Measurements from ENCODE around the gene SGK1.

SGK1 gene

DNA sequence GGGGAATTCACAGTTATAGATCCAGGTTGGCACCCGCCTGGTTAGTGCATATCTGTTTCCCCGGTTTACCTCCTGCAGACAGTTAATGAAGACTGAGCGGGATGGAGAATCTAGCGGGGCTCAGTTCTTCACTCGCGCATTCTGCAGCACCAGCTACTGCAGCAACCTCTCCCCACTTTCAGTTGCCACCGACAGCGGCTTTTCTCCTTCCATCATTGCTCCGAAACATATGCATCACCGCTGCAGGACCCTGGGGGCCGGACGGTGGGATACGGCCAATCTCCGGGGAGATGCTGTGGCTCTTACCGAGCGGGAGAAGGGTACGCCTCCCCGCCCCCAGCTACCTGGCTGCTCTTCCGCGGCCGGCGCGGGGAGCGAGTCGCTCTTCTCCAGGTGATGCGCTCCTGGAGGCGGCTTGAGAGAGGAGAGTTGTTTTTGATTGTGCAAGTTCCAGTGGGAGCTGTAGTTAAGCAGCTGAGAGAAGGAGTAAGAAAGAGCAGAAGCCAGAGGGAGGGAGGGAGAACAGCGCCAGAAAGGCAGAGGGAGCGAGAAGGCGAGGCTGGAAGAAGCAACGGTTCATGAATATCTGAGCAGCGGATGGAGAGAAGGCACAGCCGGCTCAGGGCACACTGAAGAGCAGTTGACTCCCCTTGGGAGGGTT is at the start of gene SGK1:
Gene SGK1 (minus strand): TSS at position 642 of the 661 bp plus-strand sequence. CDS start 652 bp downstream, outside the sequence.
- DNase-seq, result no peak

DNA sequence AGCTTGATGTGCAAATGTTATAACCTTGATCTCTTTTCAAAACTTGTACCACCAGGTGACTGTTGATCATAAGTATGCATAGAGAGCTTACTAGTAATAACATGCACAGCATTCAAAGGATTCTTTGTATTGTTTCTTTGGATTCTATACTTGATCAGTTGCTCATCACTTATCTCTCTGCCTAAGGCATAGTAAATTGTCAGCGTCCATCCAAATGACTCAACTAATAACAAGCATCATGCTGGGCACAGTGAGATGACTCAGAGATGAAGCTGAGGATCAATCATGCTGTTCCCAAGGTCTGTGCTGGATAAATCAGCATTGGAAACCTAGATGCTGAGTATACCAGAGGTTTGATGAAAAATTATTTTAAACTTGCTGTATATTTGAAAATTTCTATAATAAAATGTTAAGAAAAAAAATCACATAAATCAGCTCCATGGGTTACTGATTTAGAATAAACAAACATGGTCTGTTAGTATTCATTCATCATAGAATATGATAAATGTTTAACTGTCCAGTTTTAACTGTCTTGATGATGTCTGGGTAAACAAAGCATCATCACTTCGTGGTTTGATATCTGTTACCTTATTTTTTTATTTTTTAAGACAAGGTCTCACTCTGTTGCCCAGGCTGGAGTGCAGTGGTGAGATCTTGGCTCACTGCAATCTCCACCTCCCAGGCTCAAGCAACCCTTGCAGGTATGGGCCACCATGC is 45.6 kb upstream of the SGK1 start:
- DNase-seq, result no peak

DNA sequence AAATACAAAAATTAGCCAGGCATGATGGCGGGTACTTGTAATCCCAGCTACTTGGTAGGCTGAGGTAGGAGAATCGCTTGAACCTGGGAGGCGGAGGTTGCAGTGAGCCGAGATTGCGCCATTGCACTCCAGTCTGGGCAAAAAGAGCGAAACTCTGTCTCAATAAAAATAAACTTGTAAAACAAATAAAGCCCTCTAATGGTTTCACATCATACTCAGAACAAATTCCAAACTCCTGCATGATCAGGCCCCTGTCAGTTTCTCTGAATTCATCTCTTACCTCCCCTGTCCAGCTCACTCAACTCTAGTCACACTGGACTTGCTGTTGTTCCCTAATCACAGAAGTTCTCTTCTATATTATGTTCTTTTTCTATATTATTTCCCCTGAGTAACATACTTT is 43.1 kb upstream of the SGK1 start:
- DNase-seq, result no peak

DNA sequence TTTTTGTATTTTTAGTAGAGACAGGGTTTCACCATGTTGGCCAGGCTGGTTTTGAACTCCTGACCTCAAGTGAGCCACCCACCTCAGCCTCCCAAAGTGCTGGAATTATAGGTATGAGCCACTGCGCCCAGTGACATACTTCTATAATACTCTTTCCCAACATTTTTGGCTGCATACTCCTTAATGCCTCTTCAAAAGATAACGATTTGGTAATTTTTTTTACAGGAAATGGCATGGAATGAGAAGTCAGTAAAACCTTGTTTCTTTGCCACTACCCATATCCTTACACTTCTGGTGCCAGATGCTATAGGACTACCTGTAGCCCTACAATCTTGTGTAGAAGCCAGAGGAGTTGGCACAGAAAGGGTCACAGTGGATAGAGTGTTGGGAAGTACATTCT is 41.4 kb upstream of the SGK1 start:
- no peak for DNase-seq

DNA sequence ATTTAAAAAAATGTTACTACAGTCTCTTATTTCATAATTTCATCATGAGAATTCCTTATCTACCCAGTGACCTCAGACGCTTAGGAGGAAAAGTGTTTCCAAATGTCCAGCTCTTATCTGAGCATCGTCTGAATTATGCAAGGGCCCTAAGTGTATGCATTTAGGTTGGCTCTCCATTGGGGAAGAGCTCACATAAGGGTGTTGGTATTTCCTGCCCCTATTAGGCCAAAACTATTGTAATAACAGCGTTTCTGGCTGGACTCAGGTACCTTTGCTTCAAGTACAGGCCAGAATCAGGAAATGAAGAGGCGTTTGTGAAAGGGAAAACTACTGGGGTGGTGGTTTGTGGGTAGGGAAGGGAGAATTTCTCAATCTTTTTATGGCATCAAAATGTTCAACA is 40.4 kb upstream of the SGK1 start:
- DNase-seq, result no peak

DNA sequence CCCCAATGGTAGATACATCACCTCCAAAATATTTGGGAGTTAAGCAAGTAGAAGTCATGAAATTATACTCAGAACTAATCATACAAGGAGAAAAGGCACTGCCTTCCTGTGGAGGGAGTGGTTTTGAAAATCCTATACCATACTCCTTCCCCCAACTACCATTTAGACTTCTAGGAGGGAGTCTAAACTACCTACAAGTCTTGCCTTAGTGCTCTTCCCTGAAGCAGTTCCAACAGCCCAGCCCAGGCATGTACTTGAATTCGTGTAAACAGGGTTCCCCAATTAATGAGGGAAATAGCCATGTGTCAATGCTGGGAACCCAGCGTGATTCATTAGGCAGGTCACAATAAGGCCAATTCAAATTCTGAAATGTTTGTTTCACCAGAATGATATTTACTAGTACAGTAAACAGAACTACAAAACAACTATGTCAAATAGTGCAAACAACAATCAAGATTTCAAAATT is 39.1 kb upstream of the SGK1 start:
- no peak for DNase-seq

DNA sequence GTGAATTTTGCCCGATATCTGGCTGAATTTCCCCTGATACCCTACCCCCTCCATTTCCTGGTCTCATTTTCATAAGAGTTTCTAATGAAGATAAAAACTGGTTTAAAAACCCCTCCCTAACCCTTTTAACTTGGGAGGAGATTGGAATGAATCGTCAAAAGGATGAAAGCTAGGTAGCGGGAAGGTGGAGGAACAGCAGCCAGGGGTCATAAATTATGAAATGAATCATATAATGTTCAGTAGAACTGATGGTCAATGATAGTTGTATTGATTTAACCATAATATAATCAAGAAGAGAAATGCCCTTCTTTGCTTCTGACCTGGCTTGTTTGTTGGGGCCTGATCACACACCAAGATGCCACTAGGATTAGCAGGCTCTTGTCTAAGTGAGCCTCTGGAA is 38.5 kb upstream of the SGK1 start:
- DNase-seq, result no peak

DNA sequence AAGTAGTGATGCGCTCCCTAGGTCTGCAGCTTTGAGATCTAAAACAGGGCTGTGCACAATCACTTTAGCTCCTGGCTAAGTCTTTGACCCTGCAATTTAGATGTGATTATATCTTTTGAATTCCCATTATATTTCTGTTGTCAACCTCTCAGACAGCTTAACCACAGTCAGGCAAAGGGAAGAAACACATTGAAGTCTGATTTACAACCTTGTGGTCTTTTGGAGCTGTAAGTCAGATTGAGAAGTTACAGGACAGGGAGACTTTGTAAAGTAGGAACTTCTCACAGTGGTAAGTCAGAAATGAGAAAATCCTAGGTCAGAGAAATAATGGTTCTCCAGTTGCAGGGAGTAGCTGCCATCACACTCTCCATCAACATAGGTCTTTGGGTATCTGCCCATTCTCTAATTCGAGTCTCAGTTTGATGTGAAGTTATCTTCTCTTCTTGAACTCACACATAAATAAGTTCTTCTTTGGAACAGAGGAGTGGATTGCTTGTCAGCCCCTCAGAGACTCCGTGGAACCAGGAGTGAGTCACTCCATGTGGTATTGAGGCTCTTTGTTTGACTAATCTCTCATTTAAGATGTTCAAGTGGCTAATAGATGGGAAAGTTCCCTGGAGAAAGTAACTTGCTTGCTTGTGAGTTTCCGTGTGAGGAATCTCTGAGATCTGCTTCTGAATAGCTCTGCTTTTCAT is 35.0 kb upstream of the SGK1 start:
- no peak for DNase-seq

DNA sequence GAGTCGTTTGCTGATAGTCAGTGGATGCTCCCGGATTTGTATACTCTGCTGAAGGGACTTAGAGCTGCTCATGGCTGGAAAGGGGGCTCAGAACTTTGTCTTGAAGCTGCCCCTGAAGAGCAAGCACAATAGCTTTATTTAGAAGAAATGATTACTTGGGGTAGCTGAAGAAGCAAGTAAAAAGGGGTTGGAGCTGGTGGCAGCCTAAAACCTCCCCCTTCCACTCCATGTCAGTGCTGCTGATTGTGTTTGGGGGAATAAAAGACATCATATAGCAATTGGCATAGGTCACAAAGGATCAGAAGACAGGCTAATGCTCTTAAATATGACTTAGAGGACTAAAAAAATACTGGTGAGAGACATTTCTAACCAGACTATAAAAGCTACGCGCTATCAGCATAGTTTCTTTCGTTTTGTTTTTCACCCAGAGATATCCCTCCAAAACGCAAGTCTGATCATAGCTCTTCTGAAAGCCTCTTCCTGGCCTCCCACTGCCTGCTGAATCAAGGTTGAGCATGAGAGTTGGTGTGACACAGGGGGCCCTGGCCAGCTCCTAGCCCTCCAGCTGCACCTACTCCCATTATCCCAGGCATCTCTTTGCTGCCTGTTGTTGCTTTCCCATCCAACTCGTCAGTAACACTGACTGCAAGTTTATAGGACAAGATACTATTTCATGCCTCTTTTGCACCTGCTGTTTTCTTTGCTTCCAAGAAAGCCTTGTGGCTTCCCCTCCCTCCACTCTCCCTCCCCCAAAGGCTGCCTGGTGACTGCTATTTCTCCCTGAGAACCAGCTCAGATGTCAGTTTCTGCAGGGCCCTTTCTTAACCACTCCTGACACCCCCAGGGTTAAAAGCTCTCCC is 33.9 kb upstream of the SGK1 start:
- DNase-seq, result no peak

DNA sequence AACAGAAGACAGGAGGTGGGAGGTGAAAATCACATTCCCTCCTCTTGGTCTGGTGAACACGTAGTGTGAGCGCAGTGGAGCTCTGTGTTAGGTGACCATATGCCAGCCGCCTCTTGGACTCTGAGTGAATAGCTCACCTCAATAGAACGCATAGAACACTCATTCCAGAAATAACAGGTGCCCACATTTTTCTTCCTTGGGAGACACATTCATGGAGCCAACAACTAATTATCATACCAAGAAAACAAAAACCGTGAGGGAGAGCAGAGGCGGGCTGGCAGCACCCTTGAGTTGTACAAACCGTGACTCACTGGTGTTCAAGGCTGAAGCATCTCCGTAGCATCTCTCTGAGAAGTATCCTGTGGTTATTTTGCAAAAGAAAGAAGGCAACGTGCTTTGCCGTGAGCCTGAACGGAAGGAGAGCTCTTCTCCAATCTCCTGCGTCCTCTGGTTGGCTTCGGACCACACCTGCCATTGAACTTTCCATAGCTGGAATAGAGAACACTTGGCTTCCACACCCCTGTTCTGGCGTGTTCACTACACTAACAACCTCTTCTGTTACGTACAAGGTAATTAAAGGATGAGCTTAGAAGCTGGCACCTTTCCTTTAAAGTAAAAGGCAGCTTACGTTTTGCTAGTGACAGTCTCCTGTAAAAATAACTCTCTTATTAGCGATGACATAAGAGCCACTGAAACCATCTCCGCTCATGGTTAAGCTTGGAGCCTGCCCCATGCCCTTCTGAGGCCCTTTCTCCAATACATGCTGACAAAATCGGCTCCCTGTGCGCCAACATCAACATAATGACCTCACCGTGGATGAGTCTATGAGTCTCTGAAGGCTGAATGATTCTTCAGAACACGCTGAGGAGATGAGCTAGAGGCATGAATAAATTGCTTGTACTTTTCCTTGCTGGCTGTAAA is 30.2 kb upstream of the SGK1 start:
- no peak for DNase-seq

DNA sequence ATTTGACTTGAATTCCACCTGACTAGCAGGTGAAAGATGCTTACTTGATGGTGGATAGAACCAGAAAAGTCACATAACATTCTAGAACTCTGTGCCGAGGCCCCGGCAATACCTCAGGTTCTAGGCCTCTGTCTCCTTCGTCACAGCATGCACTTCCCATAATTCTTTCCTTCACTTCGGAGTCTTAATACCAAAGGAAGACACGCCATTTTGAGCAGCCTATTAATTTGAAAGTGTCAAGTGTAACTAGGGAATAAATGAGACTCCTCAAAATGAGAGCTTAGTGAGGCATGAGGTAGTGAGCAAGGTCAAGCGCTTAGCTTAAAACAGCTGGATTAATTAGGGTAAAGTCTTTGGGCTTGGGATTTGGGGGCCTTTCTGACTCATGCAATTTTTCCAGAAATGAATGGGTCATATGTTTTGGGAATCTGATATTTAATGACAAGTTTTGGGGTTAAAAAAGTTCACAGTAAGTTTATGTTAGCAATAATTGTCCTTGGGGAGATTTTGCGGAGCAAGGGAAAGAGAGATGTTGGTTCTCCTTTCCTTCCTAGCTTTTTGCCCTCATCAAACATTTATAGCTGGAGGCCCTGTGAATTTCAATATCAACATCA is 29.1 kb upstream of the SGK1 start:
- no peak for DNase-seq

DNA sequence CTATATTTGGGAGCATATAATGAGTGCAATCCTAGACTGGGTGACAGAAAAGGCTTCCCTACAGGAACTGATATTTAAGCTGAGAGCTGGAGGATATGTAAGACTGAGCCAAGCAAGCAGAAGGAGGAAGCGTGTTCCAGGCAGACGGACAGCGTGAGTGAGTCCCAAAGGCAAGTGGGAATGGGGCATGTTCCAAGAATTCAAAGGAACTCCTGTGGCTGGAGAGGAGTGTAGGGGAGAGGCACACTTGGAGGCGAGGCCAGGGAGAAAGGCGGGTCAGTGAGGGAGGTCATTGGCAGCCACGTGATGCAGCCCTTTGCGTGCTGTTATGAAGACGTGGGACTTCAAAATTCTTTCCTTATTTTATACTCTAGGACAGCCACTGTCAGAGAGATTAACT is 27.9 kb upstream of the SGK1 start:
- no peak for DNase-seq

DNA sequence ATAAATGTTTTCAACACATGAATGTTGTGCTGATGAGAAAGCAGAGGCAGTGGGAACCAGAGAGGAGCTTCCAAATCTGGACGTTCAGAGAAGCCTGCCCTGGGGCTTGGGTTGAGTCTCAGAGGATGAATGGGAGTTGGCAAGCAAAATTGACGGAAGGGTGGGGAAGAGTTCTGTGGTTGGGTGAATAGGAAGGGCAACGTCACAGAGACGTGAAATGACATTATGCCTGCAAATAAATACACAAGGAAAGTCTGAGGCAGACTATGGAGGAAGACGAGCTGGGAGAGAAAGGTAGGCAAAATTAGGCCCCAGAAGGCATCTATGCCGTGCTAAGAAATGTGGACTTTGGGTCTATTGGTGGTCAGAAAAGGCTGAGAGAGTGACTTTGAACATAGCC is 25.2 kb upstream of the SGK1 start:
- no peak for DNase-seq

DNA sequence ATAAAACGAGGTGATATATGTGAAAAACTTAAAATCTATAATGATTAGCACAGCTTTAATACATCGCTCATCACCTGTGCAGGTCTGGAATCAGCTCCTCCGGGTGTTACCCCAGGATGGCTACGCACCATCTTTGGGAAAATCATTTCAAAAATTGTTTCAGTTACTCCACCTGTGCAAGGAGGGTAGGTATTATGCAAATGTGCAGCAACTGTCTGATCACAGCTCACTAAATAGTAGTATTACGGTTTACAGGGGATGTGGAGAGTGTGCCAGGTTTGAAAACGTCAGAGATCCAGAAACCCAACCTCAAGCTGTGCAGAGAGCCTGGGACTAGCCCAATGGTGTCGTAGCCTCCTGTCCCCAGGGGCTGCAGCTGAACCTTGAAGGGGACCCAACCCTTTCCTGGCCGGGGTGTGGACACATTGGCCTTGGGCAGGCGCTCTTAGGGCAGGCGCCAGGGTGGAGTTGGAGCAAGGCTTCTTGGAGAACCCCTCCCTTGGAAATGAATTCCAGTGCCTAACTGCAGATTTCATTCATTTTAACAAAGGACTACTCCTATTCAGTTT is 24.2 kb upstream of the SGK1 start:
- no peak for DNase-seq

DNA sequence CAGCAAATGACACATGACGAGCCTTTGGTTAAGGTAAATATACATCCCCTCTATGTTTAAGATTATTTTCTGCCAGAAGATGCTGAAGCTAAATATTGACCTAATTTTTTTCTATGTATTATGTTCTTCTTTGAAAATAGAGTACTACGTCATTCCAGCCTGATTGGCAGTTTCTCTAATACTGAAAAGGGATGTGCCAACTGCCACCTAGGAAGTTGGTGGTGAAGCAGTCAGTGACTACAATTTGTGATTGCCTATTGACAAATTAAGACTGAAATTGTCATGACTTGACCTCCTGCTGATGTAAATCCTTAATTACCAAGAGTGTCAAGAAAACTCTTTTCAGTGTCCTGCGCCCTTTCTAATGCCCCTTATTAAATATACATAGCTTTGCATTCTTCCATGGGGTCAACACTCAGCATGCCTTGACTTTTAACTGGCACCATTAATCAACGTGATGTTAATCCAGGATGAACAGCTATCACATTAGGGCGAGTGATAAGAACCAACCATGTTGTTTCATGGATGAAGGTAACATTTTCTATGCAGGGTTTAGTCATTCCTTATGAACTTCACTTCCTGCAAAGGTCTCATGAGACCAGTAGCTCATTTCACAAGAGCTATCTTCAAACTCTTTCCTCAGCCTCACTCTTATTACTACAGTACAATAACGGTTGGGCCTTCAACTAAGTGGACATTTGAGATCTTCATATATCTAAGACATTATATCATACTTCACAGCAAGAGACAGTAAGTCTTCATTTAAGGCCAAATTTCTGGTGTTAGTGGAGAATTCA is 22.5 kb upstream of the SGK1 start:
- no peak for DNase-seq

DNA sequence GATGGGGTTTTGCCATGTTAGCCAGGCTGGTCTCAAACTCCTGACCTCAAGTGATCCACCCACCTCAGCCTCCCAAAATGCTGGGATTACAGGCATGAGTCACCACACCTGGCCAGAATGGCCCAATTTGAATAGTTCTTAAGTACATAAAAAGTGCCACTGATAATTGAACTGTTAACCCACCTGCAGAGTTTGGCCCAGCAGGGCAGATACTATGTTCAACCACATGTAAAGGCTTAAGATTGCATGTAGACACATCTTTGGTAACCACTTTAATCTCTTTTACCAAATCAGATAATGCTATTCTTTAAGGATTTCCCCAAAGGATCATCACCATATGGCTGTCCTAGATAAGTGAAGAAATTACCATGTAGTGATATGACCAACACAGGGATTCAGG is 21.3 kb upstream of the SGK1 start:
- DNase-seq, result no peak

DNA sequence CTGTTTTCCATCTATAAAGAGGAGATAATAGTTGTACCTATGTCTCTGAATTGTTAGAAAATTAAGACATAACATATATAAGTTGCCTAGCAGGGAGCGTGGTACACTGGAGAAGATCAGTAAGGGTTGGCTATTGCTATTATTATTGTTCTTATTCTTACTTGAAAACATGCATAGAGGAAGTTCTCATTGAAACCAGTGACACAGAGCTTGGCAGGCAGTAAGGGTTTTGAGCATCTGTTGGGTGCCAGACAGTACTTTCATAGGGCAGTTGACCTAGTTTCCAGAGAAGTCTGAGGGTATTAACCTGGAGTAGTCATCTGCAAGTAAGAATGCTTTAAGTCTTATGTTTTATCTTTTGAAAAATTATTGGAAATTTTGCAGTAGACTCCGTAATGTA is 13.3 kb upstream of the SGK1 start:
- no peak for DNase-seq

DNA sequence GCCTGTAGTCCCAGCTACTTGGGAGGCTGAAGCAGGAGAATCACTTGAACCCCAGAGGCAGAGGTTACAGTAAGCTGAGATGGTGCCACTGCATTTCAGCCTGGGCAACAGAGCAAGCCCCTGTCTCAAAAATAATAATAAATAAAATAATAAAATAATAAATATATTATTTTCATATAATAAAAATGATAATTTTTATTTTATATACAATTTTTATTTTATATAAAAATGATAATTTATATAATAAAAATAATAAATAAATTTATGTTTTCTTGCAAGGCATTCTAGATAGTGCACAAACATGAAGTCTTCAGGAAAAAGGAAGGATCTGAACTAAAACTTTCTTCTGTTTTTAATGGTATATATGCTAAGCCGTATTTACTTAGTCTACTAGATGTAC is 12.6 kb upstream of the SGK1 start:
- DNase-seq, result no peak

DNA sequence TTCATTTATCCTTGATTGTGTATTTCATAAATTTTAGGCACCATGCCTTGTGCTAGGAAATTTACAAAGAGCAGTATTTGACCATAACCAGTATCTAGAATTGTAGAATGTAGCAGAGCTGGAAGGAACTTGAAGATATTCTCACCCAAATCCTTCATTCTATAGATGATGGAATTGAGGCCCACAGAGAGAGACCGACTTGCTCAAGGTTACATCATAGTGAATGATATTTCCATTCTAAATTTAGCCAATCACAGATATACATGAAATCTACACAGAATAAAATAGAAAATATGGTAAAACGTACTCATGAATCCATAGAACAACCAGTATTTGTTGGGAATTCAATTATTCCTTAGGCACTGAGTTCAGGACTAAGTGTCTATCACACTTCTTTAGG is 10.9 kb upstream of the SGK1 start:
- no peak for DNase-seq

DNA sequence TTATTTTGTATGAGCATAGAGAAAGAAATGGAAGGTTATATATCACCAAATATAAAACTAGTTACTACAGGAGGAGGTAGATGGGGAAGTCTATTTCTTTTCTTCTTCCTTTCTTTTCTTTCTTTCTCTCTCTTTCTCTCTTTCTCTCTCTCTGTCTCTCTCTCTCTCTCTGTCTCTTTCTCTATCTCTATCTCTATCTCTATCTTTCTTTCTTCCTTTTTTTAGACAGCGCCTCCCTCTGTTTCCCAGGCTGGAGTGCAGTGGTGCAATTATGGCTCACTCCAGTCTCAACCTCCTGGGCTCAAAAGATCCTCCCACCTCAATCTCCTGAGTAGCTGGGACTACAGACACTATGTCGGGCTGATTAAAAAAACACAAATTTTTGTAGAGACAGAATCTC is 10.2 kb upstream of the SGK1 start:
- no peak for DNase-seq
